ENCODE data around the gene CENPT. TPM values are rescaled to one million over a fixed set of nuclear protein-coding genes. Genes with fewer than 3 reads are reported as not detected.

Gene CENPT
- total and polyA plus RNA-seq, 2 of the 8 experiments (the other 6 are each of a cell fraction or from before 2014, with no cell fraction given): 42.4 to 53.4 TPM

DNA sequence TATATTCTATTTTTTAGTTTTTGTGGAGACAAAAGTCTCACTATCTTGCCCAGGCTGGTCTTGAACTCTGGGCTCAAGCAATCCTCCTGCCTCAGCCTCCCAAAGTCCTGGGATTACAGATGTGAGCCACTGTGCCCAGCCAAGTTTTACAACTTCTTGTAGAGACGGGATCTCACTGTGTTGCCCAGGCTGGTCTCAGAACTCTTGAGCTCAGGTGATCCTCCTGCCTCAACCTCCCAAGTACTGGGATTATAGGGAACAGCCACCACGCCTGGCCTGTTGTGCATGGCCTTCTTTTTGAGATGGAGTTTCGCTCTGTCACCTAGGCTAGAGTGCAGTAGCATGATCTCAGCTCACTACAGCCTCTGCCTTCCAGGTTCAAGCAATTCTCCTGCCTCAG is 6.2 kb upstream of the CENPT start:
- ChIA-PET CTCF (ENCODE audit: partially characterized antibody) (interaction anchor here (1.0 to 2.7 kb wide), 4 partner anchors 10 to 14 kb away, joined by 3 to 17 read pairs (median 5); no protein-coding TSS in a partner anchor), POLR2A (ENCODE audit: partially characterized antibody) (interaction anchor here (1.1 to 11.7 kb wide), 3 partner anchors 9 to 91 kb away, joined by 3 to 100 read pairs (median 4); no protein-coding TSS in a partner anchor)
- Histone ChIP-seq H4K91ac (replicated peaks; ENCODE audit: insufficient read length, low read length) (no peak overlapping the region), H3K56ac (replicated peaks; ENCODE audit: insufficient read length, low read depth, low read length) (no peak overlapping the region), H4K5ac (ENCODE audit: insufficient read length, low read depth, low read length) (no peak overlapping the region), H2AK5ac (ENCODE audit: low read depth, low read length) (no peak overlapping the region), H3K4me2 (ENCODE audit: insufficient read depth in 1 of 2, low read depth in 2 of 2, low read length in 2 of 2) (no peak overlapping the region), H2BK5ac (ENCODE audit: low read depth, low read length) (no peak overlapping the region; the same call in 1 of the 2 replicates), H3K23ac (ENCODE audit: insufficient read length) (no peak overlapping the region), H3K4me3 (ENCODE audit: extremely low read depth in 1 of 4, insufficient read depth in 2 of 4, low read depth in 3 of 4, low read length in 4 of 4) (no peak overlapping the region), H3K79me2 (ENCODE audit: control insufficient read depth in 1 of 2, insufficient read depth in 2 of 2, low read length in 2 of 2) (peaks cover 41 to 92% of the 10 kb centered on the region in 2 experiments), H3K14ac (ENCODE audit: insufficient read length) (no peak overlapping the region), H3K18ac (ENCODE audit: extremely low read depth, low read length) (no peak overlapping the region), H2BK120ac (replicated peaks; ENCODE audit: low read depth, low read length) (no peak overlapping the region), H3K23me2 (ENCODE audit: low read depth, low read length) (no peaks in the 10 kb centered on the region), H4K8ac (ENCODE audit: extremely low read depth, insufficient read depth, low read length) (no peak overlapping the region), H3K79me1 (ENCODE audit: low read depth, low read length) (peaks cover 23% of the 10 kb centered on the region), H3K27ac (ENCODE audit: low read depth, low read length) (no peak overlapping the region), H3K9me3 (ENCODE audit: insufficient read depth in 2 of 2, low read depth in 1 of 2, low read length in 1 of 2) (no peaks in the 10 kb centered on the region), H2BK15ac (ENCODE audit: low read length) (no peak overlapping the region), H4K20me1 (replicated peaks in 1 of 2; ENCODE audit: control insufficient read depth in 1 of 2, insufficient read depth in 2 of 2, low read length in 2 of 2) (peaks cover 26 to 42% of the 10 kb centered on the region in 2 experiments), H3K9ac (replicated peaks in 1 of 4; ENCODE audit: extremely low read depth in 1 of 4, low read depth in 3 of 4, low read length in 3 of 4) (no peak overlapping the region), H3K36me3 (ENCODE audit: control insufficient read depth in 2 of 4, insufficient read depth in 4 of 4, low read length in 3 of 4) (peaks cover 0 to 4% (median 0%) of the 10 kb centered on the region in 4 experiments; a peak in 2 of 8 replicates), H3K27me3 (replicated peaks in 1 of 4; ENCODE audit: control insufficient read depth in 3 of 4, extremely low read depth in 1 of 4, insufficient read depth in 3 of 4, low read length in 3 of 4) (no peaks in the 10 kb centered on the region), H3K4ac (replicated peaks; ENCODE audit: insufficient read length, low read depth, low read length) (no peak overlapping the region), H2BK12ac (ENCODE audit: low read depth, low read length) (no peak overlapping the region), H2AFZ (ENCODE audit: low read length) (no peak overlapping the region), H2BK20ac (ENCODE audit: low read length) (no peak overlapping the region), H3K4me1 (replicated peaks in 1 of 4; ENCODE audit: control insufficient read depth in 3 of 4, insufficient read depth in 4 of 4, low read length in 3 of 4) (peaks cover 8 to 15% (median 13%) of the 10 kb centered on the region in 4 experiments)
- DNase-seq (ENCODE audit: low read depth in 1 of 2, low spot score in 2 of 2): no peak
- FAIRE-seq: no peak
- 100% methylated on average over 3 of the region's 3 CpGs; no CpG with 5 or more reads in 1 of the 2 experiments for WGBS, 2 experiments (ENCODE audit: extremely low coverage in 1 of 2, insufficient coverage in 1 of 2, insufficient read length in 1 of 2, insufficient replicate concordance in 2 of 2, low coverage in 1 of 2, low lambda C conversion rate in 2 of 2, missing lambda C conversion rate in 1 of 2)
- TF ChIP-seq JUND (IDR thresholded peaks at IDR 0.05; ENCODE audit: low read length) (no peak), SP2 (IDR thresholded peaks at IDR 0.05; ENCODE audit: low read length) (no peak), SIN3A (conservative IDR thresholded peaks at IDR 0.05 in 1 of 2, IDR thresholded peaks at IDR 0.05 in 1 of 2; ENCODE audit: low read depth in 1 of 2, low read length in 2 of 2) (no peak), KDM4A (IDR thresholded peaks at IDR 0.05; ENCODE audit: low read depth, low read length, severe bottlenecking) (no peak), CTBP2 (IDR thresholded peaks at IDR 0.05; ENCODE audit: borderline replicate concordance, insufficient read depth, insufficient read length, low read length) (no peak), POLR2A (IDR thresholded peaks at IDR 0.05; ENCODE audit: control extremely low read depth in 1 of 2, low read depth in 2 of 2, low read length in 2 of 2) (no peak), SIX5 (IDR thresholded peaks at IDR 0.05; ENCODE audit: low read depth, low read length) (no peak), TAF7 (optimal IDR thresholded peaks at IDR 0.05; ENCODE audit: borderline replicate concordance, low read depth, low read length) (no peak), SP1 (IDR thresholded peaks at IDR 0.05; ENCODE audit: low read depth, low read length) (no peak), RBBP5 (IDR thresholded peaks at IDR 0.05; ENCODE audit: borderline replicate concordance, low read depth, low read length) (no peak)
- TF ChIP-seq, protein P1, sequence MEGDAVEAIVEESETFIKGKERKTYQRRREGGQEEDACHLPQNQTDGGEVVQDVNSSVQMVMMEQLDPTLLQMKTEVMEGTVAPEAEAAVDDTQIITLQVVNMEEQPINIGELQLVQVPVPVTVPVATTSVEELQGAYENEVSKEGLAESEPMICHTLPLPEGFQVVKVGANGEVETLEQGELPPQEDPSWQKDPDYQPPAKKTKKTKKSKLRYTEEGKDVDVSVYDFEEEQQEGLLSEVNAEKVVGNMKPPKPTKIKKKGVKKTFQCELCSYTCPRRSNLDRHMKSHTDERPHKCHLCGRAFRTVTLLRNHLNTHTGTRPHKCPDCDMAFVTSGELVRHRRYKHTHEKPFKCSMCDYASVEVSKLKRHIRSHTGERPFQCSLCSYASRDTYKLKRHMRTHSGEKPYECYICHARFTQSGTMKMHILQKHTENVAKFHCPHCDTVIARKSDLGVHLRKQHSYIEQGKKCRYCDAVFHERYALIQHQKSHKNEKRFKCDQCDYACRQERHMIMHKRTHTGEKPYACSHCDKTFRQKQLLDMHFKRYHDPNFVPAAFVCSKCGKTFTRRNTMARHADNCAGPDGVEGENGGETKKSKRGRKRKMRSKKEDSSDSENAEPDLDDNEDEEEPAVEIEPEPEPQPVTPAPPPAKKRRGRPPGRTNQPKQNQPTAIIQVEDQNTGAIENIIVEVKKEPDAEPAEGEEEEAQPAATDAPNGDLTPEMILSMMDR (IDR thresholded peaks at IDR 0.05; ENCODE audit: control extremely low read depth in 1 of 3, insufficient read depth in 1 of 3, low read depth in 1 of 3, low read length in 3 of 3): no peak
